ENCODE data around the gene KCTD18.

DNA sequence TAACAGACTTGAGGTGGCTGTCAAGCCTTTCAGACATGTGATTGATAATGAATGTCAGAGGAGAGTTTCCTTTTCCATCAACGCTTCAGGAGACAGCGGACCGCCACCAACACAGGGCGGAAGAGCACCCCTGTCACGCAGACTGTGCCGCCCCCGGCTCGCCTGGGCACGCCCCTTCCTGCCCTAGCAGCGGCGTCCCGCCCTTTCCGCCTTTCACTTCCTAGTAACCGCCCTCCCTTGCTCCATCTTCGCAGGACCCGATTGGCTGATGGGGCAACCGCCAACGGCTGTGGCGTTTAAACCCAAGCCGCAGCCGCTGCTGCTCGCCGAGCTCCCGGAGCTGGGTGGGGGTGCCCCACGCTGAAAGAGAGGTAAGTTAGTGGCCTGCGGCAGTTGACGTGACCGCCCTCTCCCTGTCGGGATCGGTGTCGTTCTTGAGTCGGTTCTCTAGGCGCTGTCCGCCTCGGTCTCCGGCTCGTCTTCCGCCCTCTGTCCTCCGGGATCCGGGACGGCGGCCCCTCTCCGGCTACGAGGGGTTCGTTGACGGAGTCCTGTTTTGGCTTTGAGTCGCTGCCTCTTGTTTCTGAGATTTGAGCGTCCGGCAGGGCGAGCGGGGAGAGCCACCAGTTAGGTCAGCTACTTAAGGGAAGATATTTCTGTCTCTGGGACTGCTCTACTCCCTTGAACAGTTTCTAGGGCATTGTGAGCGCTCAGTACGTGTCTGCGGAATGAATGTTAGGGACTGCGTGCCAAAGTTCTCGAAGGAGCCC lies 16.2 kb upstream of the KCTD18 start, which contains the start of gene SGO2:
- TF ChIP-seq, protein P1, sequence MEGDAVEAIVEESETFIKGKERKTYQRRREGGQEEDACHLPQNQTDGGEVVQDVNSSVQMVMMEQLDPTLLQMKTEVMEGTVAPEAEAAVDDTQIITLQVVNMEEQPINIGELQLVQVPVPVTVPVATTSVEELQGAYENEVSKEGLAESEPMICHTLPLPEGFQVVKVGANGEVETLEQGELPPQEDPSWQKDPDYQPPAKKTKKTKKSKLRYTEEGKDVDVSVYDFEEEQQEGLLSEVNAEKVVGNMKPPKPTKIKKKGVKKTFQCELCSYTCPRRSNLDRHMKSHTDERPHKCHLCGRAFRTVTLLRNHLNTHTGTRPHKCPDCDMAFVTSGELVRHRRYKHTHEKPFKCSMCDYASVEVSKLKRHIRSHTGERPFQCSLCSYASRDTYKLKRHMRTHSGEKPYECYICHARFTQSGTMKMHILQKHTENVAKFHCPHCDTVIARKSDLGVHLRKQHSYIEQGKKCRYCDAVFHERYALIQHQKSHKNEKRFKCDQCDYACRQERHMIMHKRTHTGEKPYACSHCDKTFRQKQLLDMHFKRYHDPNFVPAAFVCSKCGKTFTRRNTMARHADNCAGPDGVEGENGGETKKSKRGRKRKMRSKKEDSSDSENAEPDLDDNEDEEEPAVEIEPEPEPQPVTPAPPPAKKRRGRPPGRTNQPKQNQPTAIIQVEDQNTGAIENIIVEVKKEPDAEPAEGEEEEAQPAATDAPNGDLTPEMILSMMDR (IDR thresholded peaks at IDR 0.05) = 0 out of 2 replicates have a peak, but pooled peaks have one; percentile 8
- TF ChIP-seq ZFX (IDR thresholded peaks at IDR 0.05; ENCODE audit: borderline replicate concordance) = no peak

Measured in 22Rv1 (cell line).